NCI-H748 treated with DMSO at 0.1 percent for 48 hours (cell line): ENCODE data around the gene PILRB.
A peak's percentile ranks its signal among the peaks of the same experiment; 100 is the strongest.

Experiments used
- DNase-seq: peaks from one replicate; lab custom pipeline; 2025; lab: John Stamatoyannopoulos, UW

PILRB gene

GRCh38 chr7:100407285-100408180 lies 49.6 kb downstream of the PILRB start:
- peak; percentile 29 for DNase-seq

- no peak for DNase-seq
These were observed 53.2 kb downstream of the PILRB start for GRCh38 chr7:100411101-100411500.

- DNase-seq, result no peak
These were observed 55.4 kb downstream of the PILRB start for GRCh38 chr7:100413346-100413745.

DNA sequence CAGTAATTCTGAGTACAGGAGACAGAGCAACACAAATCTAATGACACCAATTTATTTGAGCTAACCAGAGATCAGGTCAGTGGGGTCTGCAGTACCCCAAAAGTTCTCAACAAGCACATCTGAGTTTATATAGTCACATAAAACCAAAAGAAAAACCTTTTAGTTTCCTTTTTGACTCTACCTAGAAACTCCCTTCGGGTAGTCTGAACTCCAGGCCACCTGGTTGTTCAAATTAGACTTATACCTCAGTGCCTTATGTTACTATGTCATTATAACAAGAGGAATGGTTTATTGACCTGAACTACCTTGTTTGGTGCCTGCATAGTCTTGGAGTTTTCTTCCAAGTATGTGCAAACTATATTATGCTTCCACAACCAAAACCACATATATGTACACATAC lies 56.0 kb downstream of the PILRB start:
- no peak for DNase-seq

DNA sequence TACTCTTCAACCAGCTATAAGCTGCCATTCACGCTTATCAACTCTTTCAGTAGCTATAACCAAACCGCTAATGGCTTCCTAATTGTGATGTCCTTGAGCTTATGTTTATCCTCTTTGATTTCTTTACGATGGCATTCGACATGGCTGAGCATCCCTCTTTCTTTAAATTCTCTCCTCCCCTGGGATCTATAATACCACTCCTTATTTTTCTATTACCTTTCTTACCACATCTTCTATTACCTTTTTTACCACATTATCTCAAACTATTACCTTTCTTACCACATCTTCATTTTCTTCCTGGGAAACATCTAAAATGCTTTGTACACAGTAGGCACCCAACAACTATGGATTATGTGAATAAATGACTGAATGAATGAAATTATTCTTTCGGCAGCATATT lies 57.5 kb downstream of the PILRB start:
- DNase-seq, result no peak
